Mammary epithelial cell (primary cell): Measurements from ENCODE around the gene ITFG2.

Source experiments
- EZH2 ChIP-seq: IDR thresholded peaks from 2 replicates; pipeline ENCODE4 v1.6.1; 2012; ENCODE audit warnings: low read length, inconsistent platforms, borderline replicate concordance
- TF ChIP-seq, protein P1 (sequence below), 2 donors: IDR thresholded peaks in 1 of 2; conservative IDR thresholded peaks in 1 of 2; 2 replicates each; pipeline ENCODE4 v1.5.1; 2011 to 2012; ENCODE audit warnings: inconsistent platforms in 2 of 2, low read length in 2 of 2, mild to moderate bottlenecking in 2 of 2, control low read depth in 1 of 2, low read depth in 1 of 2; ENCODE audit not compliant: insufficient read depth in 1 of 2; ENCODE audit errors: extremely low read depth in 1 of 2

DNA sequence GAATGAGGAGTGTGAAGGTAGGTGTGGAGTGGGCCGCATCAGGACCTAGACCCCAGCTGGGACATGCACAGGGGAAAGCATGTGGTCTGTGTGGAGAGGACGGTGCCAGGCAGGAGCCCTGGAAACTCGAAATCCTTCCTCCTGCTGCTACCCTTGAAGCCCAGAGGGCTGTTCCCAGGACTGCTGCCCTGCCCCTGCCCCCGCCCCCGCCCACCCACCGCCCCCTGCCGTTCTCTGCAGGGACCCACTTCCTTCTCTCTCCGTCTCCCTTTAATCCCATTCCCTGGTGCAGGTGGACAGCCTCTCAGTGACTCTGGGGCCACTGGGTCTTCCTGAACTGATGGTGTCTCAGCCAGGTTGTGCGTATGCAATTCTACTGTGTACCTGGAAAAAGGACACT is 8.0 kb downstream of the ITFG2 start:
- TF ChIP-seq, protein P1, sequence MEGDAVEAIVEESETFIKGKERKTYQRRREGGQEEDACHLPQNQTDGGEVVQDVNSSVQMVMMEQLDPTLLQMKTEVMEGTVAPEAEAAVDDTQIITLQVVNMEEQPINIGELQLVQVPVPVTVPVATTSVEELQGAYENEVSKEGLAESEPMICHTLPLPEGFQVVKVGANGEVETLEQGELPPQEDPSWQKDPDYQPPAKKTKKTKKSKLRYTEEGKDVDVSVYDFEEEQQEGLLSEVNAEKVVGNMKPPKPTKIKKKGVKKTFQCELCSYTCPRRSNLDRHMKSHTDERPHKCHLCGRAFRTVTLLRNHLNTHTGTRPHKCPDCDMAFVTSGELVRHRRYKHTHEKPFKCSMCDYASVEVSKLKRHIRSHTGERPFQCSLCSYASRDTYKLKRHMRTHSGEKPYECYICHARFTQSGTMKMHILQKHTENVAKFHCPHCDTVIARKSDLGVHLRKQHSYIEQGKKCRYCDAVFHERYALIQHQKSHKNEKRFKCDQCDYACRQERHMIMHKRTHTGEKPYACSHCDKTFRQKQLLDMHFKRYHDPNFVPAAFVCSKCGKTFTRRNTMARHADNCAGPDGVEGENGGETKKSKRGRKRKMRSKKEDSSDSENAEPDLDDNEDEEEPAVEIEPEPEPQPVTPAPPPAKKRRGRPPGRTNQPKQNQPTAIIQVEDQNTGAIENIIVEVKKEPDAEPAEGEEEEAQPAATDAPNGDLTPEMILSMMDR (conservative IDR thresholded peaks at IDR 0.05 in 1 of 2, IDR thresholded peaks at IDR 0.05 in 1 of 2; ENCODE audit: extremely low read depth in 1 of 2, insufficient read depth in 1 of 2, low read depth in 1 of 2, low read length in 2 of 2), result no peak
- no peak for TF ChIP-seq EZH2
